ENCODE measurements around the gene RYR1. TPM values are rescaled to one million over a fixed set of nuclear protein-coding genes. Genes with fewer than 3 reads are reported as not detected.

The RYR1 gene
- total RNA-seq, 4 donors from 2014 or later: 0.20 to 2.1 (median 1.4) TPM

DNA sequence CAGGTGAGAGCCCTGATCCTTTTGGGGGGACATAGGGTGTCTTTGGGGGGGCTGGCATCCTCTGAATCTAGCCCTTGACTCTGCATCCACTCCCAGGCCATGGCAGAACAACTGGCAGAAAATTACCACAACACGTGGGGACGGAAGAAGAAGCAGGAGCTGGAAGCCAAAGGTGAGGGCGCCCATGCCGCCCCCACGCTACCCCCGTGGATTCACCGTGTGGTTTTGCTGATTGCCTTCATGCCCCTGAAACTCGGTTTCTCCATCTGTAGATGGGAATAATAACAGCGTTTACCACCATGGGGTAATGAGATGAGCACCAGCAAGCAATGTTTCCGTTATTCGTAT, 72.9 kb downstream of the RYR1 start:
- WGBS, 2 donors (ENCODE audit: low coverage in 1 of 2): 86 to 94% methylated on average over 7 to 11 of the region's 11 CpGs
- H3K4me3 ChIP-seq: no peak overlapping the region
- no peaks in the 10 kb centered on the region for H3K27me3 ChIP-seq
- H3K36me3 ChIP-seq: no peaks in the 10 kb centered on the region
- H3K27ac ChIP-seq: no peak overlapping the region
- no peaks in the 10 kb centered on the region for H3K4me1 ChIP-seq
- no peak for DNase-seq
- intact Hi-C loops (cut with DNase I; ENCODE audit: low total_unique reads) (no loop called here), in situ Hi-C loops (cut with MboI; ENCODE audit: low pct_ligation_motif_present in 1 of 4, low pct_unique_long_range_greater_than_20kb in 1 of 4, low sequenced_read_pairs in 3 of 4) (no loop called here)
- H3K9me3 ChIP-seq: no peaks in the 10 kb centered on the region
- TF ChIP-seq POLR2AphosphoS5 (IDR thresholded peaks at IDR 0.05): no peak
- TF ChIP-seq, protein P1, sequence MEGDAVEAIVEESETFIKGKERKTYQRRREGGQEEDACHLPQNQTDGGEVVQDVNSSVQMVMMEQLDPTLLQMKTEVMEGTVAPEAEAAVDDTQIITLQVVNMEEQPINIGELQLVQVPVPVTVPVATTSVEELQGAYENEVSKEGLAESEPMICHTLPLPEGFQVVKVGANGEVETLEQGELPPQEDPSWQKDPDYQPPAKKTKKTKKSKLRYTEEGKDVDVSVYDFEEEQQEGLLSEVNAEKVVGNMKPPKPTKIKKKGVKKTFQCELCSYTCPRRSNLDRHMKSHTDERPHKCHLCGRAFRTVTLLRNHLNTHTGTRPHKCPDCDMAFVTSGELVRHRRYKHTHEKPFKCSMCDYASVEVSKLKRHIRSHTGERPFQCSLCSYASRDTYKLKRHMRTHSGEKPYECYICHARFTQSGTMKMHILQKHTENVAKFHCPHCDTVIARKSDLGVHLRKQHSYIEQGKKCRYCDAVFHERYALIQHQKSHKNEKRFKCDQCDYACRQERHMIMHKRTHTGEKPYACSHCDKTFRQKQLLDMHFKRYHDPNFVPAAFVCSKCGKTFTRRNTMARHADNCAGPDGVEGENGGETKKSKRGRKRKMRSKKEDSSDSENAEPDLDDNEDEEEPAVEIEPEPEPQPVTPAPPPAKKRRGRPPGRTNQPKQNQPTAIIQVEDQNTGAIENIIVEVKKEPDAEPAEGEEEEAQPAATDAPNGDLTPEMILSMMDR (IDR thresholded peaks at IDR 0.05): no peak
- no peak for TF ChIP-seq POLR2A (IDR thresholded peaks at IDR 0.05)
- TF ChIP-seq EP300 (IDR thresholded peaks at IDR 0.05; ENCODE audit: low read depth): no peak

DNA sequence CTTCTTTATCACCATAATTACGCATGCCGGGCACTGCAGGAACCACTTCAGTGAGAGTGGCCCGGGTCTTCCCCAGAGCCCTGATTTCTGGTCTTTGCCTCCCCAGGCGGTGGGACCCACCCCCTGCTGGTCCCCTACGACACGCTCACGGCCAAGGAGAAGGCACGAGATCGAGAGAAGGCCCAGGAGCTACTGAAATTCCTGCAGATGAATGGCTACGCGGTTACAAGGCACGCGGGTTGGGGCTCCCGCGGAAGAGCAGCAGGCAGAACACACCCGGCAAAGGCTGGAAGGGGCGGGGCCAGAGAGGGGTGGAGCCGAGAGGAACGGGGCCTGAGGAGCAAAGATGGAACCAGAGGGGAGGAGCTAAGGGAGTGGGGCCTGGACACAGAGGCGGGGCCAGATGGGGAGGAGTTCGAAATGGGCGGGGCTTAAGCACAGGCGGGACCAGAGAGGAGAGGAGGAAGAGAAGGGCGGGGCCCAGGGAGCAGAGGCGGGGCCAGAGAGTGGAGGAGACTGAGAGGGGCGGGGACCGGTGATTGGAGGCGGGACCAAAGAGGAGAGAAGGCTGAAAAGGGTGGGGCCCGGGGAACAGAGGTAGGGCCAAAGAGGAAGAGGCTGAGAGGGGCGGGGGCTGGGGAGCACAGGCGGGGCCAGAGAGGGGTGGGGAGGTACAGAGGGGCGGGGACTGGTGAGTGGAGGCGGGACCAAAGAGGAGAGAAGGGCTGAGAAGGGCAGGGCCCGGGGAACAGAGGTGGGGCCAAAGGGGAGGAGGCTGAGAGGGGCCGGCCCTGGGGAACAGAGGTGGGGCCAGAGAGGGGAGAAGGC, 73.4 kb downstream of the RYR1 start:
- H3K4me3 ChIP-seq: no peak overlapping the region
- H3K4me1 ChIP-seq: no peaks in the 10 kb centered on the region
- 33 to 52% methylated on average over 17 to 35 of the region's 35 CpGs for WGBS, 2 donors (ENCODE audit: low coverage in 1 of 2)
- peak; percentile 88 for DNase-seq
- in situ Hi-C loops (cut with MboI; ENCODE audit: low pct_ligation_motif_present in 1 of 4, low pct_unique_long_range_greater_than_20kb in 1 of 4, low sequenced_read_pairs in 3 of 4): no loop called here
- TF ChIP-seq, protein P1 (IDR thresholded peaks at IDR 0.05): no peak
- TF ChIP-seq POLR2AphosphoS5 (IDR thresholded peaks at IDR 0.05) (no peak), POLR2A (IDR thresholded peaks at IDR 0.05) (no peak), EP300 (IDR thresholded peaks at IDR 0.05; ENCODE audit: low read depth) (no peak)
- intact Hi-C loops (cut with DNase I; ENCODE audit: low total_unique reads): no loop called here
- H3K9me3 ChIP-seq: no peaks in the 10 kb centered on the region
- no peak overlapping the region for H3K27ac ChIP-seq
- H3K36me3 ChIP-seq: no peaks in the 10 kb centered on the region
- H3K27me3 ChIP-seq: no peaks in the 10 kb centered on the region

DNA sequence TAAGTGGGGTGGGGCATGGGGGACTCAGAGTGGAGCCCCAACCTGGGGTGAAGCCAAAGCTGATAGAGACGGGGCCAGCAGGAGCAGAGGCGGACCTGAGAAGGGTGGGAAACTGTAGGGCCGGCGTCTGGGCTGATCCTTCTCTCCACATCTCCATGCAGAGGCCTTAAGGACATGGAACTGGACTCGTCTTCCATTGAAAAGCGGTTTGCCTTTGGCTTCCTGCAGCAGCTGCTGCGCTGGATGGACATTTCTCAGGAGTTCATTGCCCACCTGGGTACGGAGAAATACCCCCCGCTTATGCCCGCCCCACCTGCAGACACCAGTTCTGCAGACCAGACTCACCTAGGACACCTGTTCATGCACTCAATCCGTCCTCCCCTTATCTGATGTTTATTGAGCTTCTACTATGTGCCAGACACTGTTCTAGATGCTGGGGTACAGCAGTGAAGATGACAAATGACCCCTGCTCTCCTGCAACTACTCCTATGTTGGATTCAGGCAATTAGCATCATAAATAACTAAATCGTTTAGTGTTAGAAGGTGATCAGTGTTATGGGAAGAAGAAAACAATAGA, 74.1 kb downstream of the RYR1 start:
- no peak for DNase-seq
- intact Hi-C loops (cut with DNase I; ENCODE audit: low total_unique reads) (no loop called here), in situ Hi-C loops (cut with MboI; ENCODE audit: low pct_ligation_motif_present in 1 of 4, low pct_unique_long_range_greater_than_20kb in 1 of 4, low sequenced_read_pairs in 3 of 4) (no loop called here)
- TF ChIP-seq POLR2AphosphoS5 (IDR thresholded peaks at IDR 0.05) (no peak), EP300 (IDR thresholded peaks at IDR 0.05; ENCODE audit: low read depth) (no peak), POLR2A (IDR thresholded peaks at IDR 0.05) (no peak)
- TF ChIP-seq, protein P1 (IDR thresholded peaks at IDR 0.05): no peak
- no peaks in the 10 kb centered on the region for H3K27me3 ChIP-seq
- H3K27ac ChIP-seq: no peak overlapping the region
- H3K4me3 ChIP-seq: no peak overlapping the region
- no peaks in the 10 kb centered on the region for H3K4me1 ChIP-seq
- WGBS, 2 donors (ENCODE audit: low coverage in 1 of 2): 57 to 64% methylated on average over 1 to 12 of the region's 12 CpGs
- no peaks in the 10 kb centered on the region for H3K9me3 ChIP-seq
- H3K36me3 ChIP-seq: no peaks in the 10 kb centered on the region

DNA sequence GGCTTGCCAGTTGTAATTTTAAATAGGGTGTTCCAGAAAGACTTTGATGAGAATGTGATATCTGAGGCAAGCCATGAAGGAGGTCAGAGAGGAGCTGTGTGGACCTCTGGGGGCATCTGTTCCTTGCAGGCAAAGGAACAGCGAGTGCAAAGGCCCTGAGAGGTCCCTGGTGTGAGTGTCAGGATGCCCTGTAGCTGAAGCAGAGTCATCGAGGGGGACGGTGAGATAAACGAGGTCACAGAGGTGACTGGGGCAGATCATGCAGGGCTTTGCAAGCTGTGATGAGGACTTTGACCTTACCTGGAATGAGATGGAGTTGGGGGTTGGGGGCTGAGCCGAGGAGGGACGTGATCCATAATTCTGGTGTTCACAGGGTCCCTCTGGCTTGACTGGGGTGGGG, 75.0 kb downstream of the RYR1 start:
- H3K36me3 ChIP-seq: no peaks in the 10 kb centered on the region
- in situ Hi-C loops (cut with MboI; ENCODE audit: low pct_ligation_motif_present in 1 of 4, low pct_unique_long_range_greater_than_20kb in 1 of 4, low sequenced_read_pairs in 3 of 4): no loop called here
- 20 to 58% methylated on average over 1 to 6 of the region's 6 CpGs for WGBS, 2 donors (ENCODE audit: low coverage in 1 of 2)
- H3K27ac ChIP-seq: no peak overlapping the region
- no peak for DNase-seq
- no peak overlapping the region for H3K4me3 ChIP-seq
- TF ChIP-seq, protein P1 (IDR thresholded peaks at IDR 0.05): no peak
- TF ChIP-seq EP300 (IDR thresholded peaks at IDR 0.05; ENCODE audit: low read depth) (no peak), POLR2AphosphoS5 (IDR thresholded peaks at IDR 0.05) (no peak), POLR2A (IDR thresholded peaks at IDR 0.05) (no peak)
- no peaks in the 10 kb centered on the region for H3K27me3 ChIP-seq
- H3K4me1 ChIP-seq: no peaks in the 10 kb centered on the region
- no peaks in the 10 kb centered on the region for H3K9me3 ChIP-seq
- intact Hi-C loops (cut with DNase I; ENCODE audit: low total_unique reads): no loop called here

All from transverse colon (tissue), 4 donors.